Common myeloid progenitor, CD34-positive (primary cell): ENCODE data around the gene GALNT9.

Experiments used
- CTCF ChIA-PET: fragments of 350-600 bp; sonication (Branson Sonifier 250); formaldehyde crosslinking; loops from one replicate; lab custom pipeline; 2021; ENCODE audit warnings: antibody characterized with exemption; lab: Charles Lee
- POLR2A ChIA-PET: fragments of 350-600 bp; sonication (Branson Sonifier 250); formaldehyde crosslinking; loops from one replicate; lab custom pipeline; 2021; ENCODE audit warnings: antibody characterized with exemption; lab: Charles Lee
- DNase-seq, 3 donors: peaks; one replicate each; pipeline versions ENCODE4 v3.0.0 to v3.0.0-alpha.2; 2013
- H3K27ac ChIP-seq, 2 experiments: 1 replicate in 1 of 2; 2 replicates in 1 of 2; pipeline ENCODE4 v1.7.0; 2013; ENCODE audit warnings: inconsistent platforms in 2 of 2, low read length in 2 of 2, mild to moderate bottlenecking in 2 of 2, low read depth in 1 of 2, moderate library complexity in 1 of 2; ENCODE audit not compliant: severe bottlenecking in 2 of 2, insufficient read depth in 1 of 2, poor library complexity in 1 of 2
- H3K27me3 ChIP-seq, 5 experiments: replicated peaks in 2 of 5; 1 replicate in 3 of 5; 2 replicates in 2 of 5; pipeline versions ENCODE4 v1.6.1 to v1.7.0; 2013; ENCODE audit warnings: low read length in 4 of 5, mild to moderate bottlenecking in 2 of 5, moderate library complexity in 2 of 5, inconsistent platforms in 1 of 5; ENCODE audit not compliant: insufficient read depth in 5 of 5, control insufficient read depth in 4 of 5
- H3K36me3 ChIP-seq, 4 experiments: 1 replicate in 2 of 4; 2 replicates in 2 of 4; pipeline versions ENCODE4 v1.6.1 to v1.7.0; 2013; ENCODE audit warnings: low read length in 3 of 4, control low read depth in 1 of 4, mild to moderate bottlenecking in 1 of 4; ENCODE audit not compliant: control insufficient read depth in 4 of 4, insufficient read depth in 4 of 4
- H3K4me1 ChIP-seq, 4 experiments: 1 replicate in 3 of 4; 2 replicates in 1 of 4; pipeline versions ENCODE4 v1.6.1 to v1.7.1; 2013; ENCODE audit warnings: low read length in 3 of 4, mild to moderate bottlenecking in 3 of 4, control low read depth in 1 of 4, inconsistent platforms in 1 of 4, moderate library complexity in 1 of 4; ENCODE audit not compliant: control insufficient read depth in 4 of 4, insufficient read depth in 4 of 4; ENCODE audit errors: control extremely low read depth in 1 of 4
- H3K4me3 ChIP-seq, 7 experiments: 1 replicate in 4 of 7; 2 replicates in 3 of 7; pipeline versions ENCODE4 v1.5.1 to v1.7.0; 2013; ENCODE audit warnings: mild to moderate bottlenecking in 7 of 7, low read length in 6 of 7, moderate library complexity in 6 of 7, inconsistent platforms in 2 of 7, low read depth in 2 of 7, control low read depth in 1 of 7; ENCODE audit not compliant: insufficient read depth in 4 of 7, control insufficient read depth in 1 of 7; ENCODE audit errors: extremely low read depth in 1 of 7
- H3K9me3 ChIP-seq, 5 experiments: 1 replicate in 4 of 5; 2 replicates in 1 of 5; pipeline versions ENCODE4 v1.6.1 to v1.7.1; 2013; ENCODE audit warnings: low read length in 4 of 5, mild to moderate bottlenecking in 2 of 5, inconsistent platforms in 1 of 5, low read depth in 1 of 5, moderate library complexity in 1 of 5; ENCODE audit not compliant: control insufficient read depth in 4 of 5, insufficient read depth in 2 of 5; ENCODE audit errors: control extremely low read depth in 1 of 5
- WGBS: methylation state at CpG from one replicate; pipeline ENCODE4 v1.1.5; 2013; ENCODE audit not compliant: insufficient coverage; 5-methylcytosine and 5-hydroxymethylcytosine counted together

Gene GALNT9

DNA sequence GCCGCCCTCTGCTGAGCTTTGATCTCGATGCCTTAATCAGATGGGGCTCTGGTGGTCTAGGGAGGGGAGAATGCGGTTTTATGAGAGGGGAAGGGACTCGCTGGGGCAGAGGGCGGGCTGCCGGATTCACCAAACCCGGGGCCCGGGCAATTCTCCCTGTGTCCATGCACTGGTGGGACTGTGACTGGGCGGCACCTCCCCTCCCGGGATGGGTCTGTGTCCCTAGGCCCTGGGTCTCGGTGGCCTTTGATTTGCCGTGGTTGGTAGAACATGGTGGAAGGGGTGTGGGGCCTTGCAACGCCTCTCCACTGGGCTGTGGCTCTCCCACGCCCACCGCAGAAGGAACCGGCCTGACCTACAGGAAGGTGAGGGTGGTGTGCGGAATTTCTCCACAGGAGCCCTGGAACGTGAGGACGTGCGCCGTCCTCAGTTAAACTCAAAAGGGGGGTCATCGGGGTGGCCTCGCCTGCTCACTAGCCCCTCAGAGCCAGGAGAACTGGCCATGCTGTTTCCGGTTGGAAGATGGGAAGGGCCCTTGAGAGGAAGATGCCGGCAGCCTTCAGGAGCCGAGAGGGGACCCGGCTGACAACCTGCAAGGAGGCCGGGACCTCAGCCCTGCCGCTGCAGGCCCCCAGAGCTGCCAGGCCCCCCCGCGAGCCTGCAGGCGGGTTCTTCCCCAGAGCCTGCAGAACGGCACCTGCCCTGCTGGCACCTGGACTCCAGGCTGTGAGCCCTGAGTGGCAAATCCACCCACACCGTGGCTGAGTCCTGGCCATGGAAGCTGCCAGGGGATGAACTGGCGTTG is 141.5 kb downstream of the GALNT9 start:
- H3K36me3 ChIP-seq, result no peaks in the 10 kb centered on the region
- DNase-seq, result no peak
- CTCF ChIA-PET, result interaction anchor here (0.6 kb wide), 1 partner anchor 334 kb away, joined by 3 read pairs; no protein-coding TSS in a partner anchor
- peaks cover 0 to 37% (median 32%) of the 10 kb centered on the region in 4 experiments for H3K4me1 ChIP-seq
- peaks cover 0 to 94% (median 29%) of the 10 kb centered on the region in 5 experiments for H3K27me3 ChIP-seq
- H3K27ac ChIP-seq, result no peak overlapping the region
- no peak overlapping the region for H3K4me3 ChIP-seq
- POLR2A ChIA-PET, result no interaction called here
- 94% methylated on average over 34 of the region's 35 CpGs for WGBS
- H3K9me3 ChIP-seq, result peaks cover 0 to 3% (median 1%) of the 10 kb centered on the region in 5 experiments

DNA sequence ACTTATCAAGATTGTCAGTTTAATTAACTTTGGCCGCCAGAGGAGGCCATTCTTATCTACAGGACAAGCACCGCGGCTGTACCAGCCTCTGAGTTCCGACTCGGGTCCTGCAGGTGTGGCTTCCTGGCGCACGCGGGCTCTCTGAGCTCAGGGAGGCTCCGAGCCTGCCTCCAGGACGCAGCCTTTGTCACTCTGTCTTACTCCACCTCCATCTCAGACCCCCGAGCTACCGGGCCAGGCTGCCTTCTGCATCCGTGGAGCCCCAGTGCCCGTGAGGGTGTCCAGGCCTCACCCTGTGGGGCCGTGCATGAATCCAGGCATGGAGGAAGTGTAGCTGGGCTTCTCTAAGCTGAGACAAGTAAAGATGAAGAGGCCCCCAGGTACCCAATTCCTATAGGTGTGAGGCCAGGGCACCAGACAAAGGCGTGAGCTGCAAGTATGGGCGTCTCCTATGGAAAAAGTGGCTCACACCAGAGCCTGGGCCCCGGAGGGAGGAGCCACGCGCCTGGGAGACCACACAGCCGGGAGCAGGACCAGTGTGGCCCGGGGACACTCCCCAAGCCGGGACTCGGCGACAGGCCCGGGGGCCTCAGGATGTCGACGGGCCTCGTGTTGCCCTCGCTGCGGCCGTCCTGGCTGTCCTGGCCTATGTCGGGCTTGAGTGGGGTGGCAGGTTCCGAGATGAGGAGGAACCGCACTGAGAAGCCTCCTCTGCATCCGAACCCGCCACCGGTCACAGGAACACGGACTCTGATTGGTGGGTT is 142.3 kb downstream of the GALNT9 start:
- 69% methylated on average over 36 of the region's 39 CpGs for WGBS
- ChIA-PET POLR2A (no interaction called here), CTCF (interaction anchor here (0.6 kb wide), 1 partner anchor 334 kb away, joined by 3 read pairs; no protein-coding TSS in a partner anchor)
- DNase-seq, result peak in 2 of 3 donors; percentile 14 to 40
- Histone ChIP-seq H3K4me1 (peaks cover 0 to 37% (median 32%) of the 10 kb centered on the region in 4 experiments), H3K27ac (no peak overlapping the region), H3K27me3 (peaks cover 0 to 94% (median 30%) of the 10 kb centered on the region in 5 experiments), H3K36me3 (no peaks in the 10 kb centered on the region), H3K9me3 (no peaks in the 10 kb centered on the region), H3K4me3 (peak overlapping the region in 1 of 7 experiments; percentile 54)

DNA sequence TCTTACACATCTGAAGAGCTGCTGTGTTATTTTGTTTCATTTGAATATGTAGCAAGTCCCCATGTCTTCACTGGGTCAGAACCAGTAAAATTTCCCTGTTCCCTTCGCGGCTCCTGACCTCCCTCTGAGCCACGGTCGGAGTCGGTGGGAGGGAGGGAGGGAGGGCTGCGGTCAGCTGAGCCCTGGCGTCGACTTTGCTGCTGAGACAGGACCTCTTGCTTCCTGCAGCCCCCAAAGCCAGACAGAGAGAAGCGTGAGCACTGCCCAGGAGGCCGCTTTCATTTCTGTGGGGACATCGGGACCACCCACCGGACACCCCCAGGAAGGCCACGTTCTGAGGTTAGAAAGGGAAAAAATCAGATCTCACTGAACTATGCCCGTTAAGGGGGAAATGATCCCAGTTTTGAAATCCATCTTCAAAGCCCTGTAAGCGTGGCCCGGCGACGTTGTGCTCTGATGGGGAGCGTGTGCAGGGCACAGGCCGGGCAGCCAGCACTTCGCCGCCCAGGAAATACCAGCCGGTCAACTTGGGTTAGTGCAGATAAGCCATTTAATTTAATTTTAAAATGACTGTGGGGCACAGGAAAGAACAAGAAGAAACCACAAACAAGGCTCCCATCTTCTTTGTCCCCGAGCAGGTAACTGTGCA is 143.1 kb downstream of the GALNT9 start:
- H3K36me3 ChIP-seq, result no peaks in the 10 kb centered on the region
- H3K9me3 ChIP-seq, result no peaks in the 10 kb centered on the region
- H3K4me3 ChIP-seq, result peak overlapping the region in 4 of 7 experiments; percentile 20 to 54 (median 28)
- peaks cover 0 to 37% (median 32%) of the 10 kb centered on the region in 4 experiments for H3K4me1 ChIP-seq
- CTCF ChIA-PET, result interaction anchor here (1.2 kb wide), 1 partner anchor 26 kb away, joined by 7 read pairs; no protein-coding TSS in a partner anchor
- POLR2A ChIA-PET, result no interaction called here
- peaks cover 0 to 88% (median 27%) of the 10 kb centered on the region in 5 experiments for H3K27me3 ChIP-seq
- no peak for DNase-seq
- 18% methylated on average over 24 of the region's 24 CpGs for WGBS
- no peak overlapping the region for H3K27ac ChIP-seq

DNA sequence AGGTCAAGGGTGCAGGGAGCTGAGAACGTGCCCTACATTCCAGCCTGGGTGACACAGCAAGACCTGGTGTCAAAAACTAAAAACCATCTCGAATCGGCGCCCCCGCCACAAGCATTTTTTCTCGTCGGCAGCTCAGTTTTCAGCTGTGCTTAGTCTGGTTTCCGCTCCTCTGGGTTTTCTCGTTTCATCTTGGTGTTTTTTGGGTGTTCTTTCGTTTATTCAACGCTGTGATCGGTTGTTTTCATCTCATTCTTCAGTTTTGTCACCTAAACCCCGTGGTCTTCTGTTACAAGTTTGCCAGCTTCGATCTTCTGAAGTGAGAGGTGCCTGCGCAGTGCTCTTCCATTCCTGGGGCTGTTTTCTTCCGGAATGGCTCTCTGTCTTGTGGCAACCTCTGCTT is 143.7 kb downstream of the GALNT9 start:
- peaks cover 0 to 82% (median 24%) of the 10 kb centered on the region in 5 experiments for H3K27me3 ChIP-seq
- H3K27ac ChIP-seq, result no peak overlapping the region
- ChIA-PET POLR2A (no interaction called here), CTCF (interaction anchor here (0.8 to 1.2 kb wide), 3 partner anchors 11 to 27 kb away, joined by 3 to 7 read pairs (median 3); no protein-coding TSS in a partner anchor)
- H3K4me3 ChIP-seq, result peak overlapping the region in 3 of 7 experiments; percentile 20 to 54 (median 30)
- WGBS, result 58% methylated on average over 13 of the region's 16 CpGs
- no peak for DNase-seq
- no peaks in the 10 kb centered on the region for H3K36me3 ChIP-seq
- H3K9me3 ChIP-seq, result no peaks in the 10 kb centered on the region
- H3K4me1 ChIP-seq, result peaks cover 0 to 36% (median 31%) of the 10 kb centered on the region in 4 experiments

DNA sequence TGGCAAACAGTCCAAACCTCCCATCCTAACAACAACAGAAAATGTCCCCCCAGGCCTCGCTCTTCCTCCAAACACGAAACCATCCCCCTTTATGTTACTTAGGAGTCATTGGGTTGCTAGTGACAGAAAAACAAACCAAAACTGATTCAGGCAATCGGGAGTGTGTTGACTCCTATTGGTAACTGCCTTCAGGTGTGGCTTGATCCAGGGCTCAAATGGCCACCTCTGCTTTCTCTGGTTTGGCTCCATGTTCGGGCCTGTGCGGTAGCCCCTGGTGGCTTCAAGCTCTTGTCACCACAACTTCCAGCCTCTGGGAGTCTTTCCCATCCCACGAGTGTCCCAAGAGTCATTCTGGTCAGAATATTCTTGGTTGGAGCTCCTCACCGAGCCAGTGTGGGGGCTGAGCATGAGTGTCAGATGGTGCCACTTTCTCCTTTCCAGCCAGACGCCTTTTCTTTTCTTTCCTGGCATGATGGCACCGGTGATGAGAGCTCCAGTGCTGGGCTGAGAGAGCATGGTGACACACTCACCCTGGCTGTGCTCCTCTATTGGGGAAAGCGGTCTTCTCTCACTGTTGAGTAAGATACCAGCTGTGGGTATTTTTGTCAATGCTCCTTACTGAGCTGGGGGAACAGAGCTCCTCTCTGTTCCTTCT is 146.6 kb downstream of the GALNT9 start:
- ChIA-PET CTCF (interaction anchor here (0.9 to 1.1 kb wide), 2 partner anchors 39 to 231 kb away, joined by 3 read pairs; no protein-coding TSS in a partner anchor), POLR2A (no interaction called here)
- DNase-seq, result no peak
- H3K27ac ChIP-seq, result no peak overlapping the region
- 93% methylated on average over 8 of the region's 10 CpGs for WGBS
- no peaks in the 10 kb centered on the region for H3K9me3 ChIP-seq
- peaks cover 0 to 77% (median 15%) of the 10 kb centered on the region in 5 experiments for H3K27me3 ChIP-seq
- no peak overlapping the region for H3K4me3 ChIP-seq
- H3K36me3 ChIP-seq, result no peaks in the 10 kb centered on the region
- H3K4me1 ChIP-seq, result peaks cover 0 to 32% (median 24%) of the 10 kb centered on the region in 4 experiments

DNA sequence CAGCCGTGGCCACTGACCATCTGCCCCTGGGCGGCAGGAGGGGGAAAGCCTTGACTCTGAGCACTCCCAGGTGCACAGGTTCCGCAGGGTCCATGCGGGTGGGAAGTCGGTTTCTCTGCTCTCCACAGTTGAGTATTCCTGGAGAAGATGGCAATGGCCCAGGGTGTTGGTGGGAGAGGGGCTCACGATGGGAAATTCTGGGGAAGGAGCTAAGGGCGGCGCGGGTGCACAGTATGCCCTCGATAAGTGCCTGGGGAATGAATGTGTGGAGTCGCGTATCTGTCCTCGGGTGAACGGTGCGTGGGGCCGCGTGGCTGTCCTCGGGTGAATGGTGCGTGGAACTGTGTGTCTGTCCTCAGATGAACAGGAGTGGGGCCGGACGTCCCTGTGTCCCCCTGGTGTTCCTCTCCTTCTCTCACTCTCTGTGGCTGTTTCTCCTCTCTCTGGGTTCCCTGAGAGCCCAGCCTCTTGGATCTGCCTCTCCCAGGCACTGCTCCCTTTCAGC is 147.1 kb downstream of the GALNT9 start:
- POLR2A ChIA-PET, result no interaction called here
- H3K27ac ChIP-seq, result no peak overlapping the region
- no peak for DNase-seq
- CTCF ChIA-PET, result no interaction called here
- WGBS, result 95% methylated on average over 18 of the region's 21 CpGs
- peaks cover 0 to 32% (median 22%) of the 10 kb centered on the region in 4 experiments for H3K4me1 ChIP-seq
- no peaks in the 10 kb centered on the region for H3K36me3 ChIP-seq
- peaks cover 0 to 78% (median 15%) of the 10 kb centered on the region in 5 experiments for H3K27me3 ChIP-seq
- no peaks in the 10 kb centered on the region for H3K9me3 ChIP-seq
- no peak overlapping the region for H3K4me3 ChIP-seq
